ENCODE data around the gene UGCG.
"Not testable (repeated sequence)": the region's sequence is repeated elsewhere in the genome, so short reads cannot be mapped to it uniquely, and the experiment has no call there.

Gene UGCG

GRCh38 chr9:111890867-111891266 is 5.7 kb upstream of the UGCG start:
- not testable (repeated sequence) for DNase-seq (ENCODE audit: low read depth)

- DNase-seq (ENCODE audit: low read depth) = no peak
Measured at GRCh38 chr9:111891910-111892499, 4.6 kb upstream of the UGCG start.

- peak; percentile 15 for DNase-seq (ENCODE audit: low read depth)
Measured at GRCh38 chr9:111896942-111897600, 457 bp downstream of the UGCG start.

GRCh38 chr9:111897601-111898137 is 1.1 kb downstream of the UGCG start:
- DNase-seq (ENCODE audit: low read depth) = no peak

GRCh38 chr9:111898331-111899096 is 1.9 kb downstream of the UGCG start:
- DNase-seq (ENCODE audit: low read depth) = no peak

GRCh38 chr9:111900151-111900857 is 3.7 kb downstream of the UGCG start:
- DNase-seq (ENCODE audit: low read depth) = no peak

- no peak for DNase-seq (ENCODE audit: low read depth)
Measured at GRCh38 chr9:111900858-111901612, 4.4 kb downstream of the UGCG start.

GRCh38 chr9:111902391-111903139 is 6.0 kb downstream of the UGCG start:
- DNase-seq (ENCODE audit: low read depth) = no peak

- not testable (repeated sequence) for DNase-seq (ENCODE audit: low read depth)
Measured at GRCh38 chr9:111903535-111903934, 6.9 kb downstream of the UGCG start.

GRCh38 chr9:111904026-111904425 is 7.4 kb downstream of the UGCG start:
- no peak for DNase-seq (ENCODE audit: low read depth)

GRCh38 chr9:111904891-111905291 is 8.3 kb downstream of the UGCG start:
- DNase-seq (ENCODE audit: low read depth) = no peak

- no peak for DNase-seq (ENCODE audit: low read depth)
Measured at GRCh38 chr9:111907147-111907546, 10.5 kb downstream of the UGCG start.

- DNase-seq (ENCODE audit: low read depth) = no peak
Measured at GRCh38 chr9:111909444-111909843, 12.8 kb downstream of the UGCG start.

GRCh38 chr9:111910428-111910827 is 13.8 kb downstream of the UGCG start:
- no peak for DNase-seq (ENCODE audit: low read depth)

- no peak for DNase-seq (ENCODE audit: low read depth)
Measured at GRCh38 chr9:111913159-111913558, 16.5 kb downstream of the UGCG start.

GRCh38 chr9:111914749-111915424 is 18.3 kb downstream of the UGCG start:
- DNase-seq (ENCODE audit: low read depth) = no peak

GRCh38 chr9:111915425-111915758 is 18.8 kb downstream of the UGCG start:
- no peak for DNase-seq (ENCODE audit: low read depth)

- DNase-seq (ENCODE audit: low read depth) = no peak
Measured at GRCh38 chr9:111916234-111916645, 19.6 kb downstream of the UGCG start.

GRCh38 chr9:111917201-111917600 is 20.6 kb downstream of the UGCG start:
- no peak for DNase-seq (ENCODE audit: low read depth)

- no peak for DNase-seq (ENCODE audit: low read depth)
Measured at GRCh38 chr9:111917980-111918379, 21.4 kb downstream of the UGCG start.

All from activated T-cell treated with anti-CD3 and anti-CD28 coated beads for 48 hours (primary cell).